Suprapubic skin (tissue), 4 donors: ENCODE data around the gene OIT3. TPM values are rescaled to one million over a fixed set of nuclear protein-coding genes. Genes with fewer than 3 reads are reported as not detected.

Experiments
- DNase-seq, 2 donors: peaks; one replicate each; pipeline ENCODE4 v3.0.0-alpha.2; 2019; ENCODE audit warnings: low spot score in 2 of 2
- H3K27ac ChIP-seq: fragments of 200-600 bp; sonication (generic); one replicate; pipeline ENCODE4 v1.5.1; 2019
- H3K27me3 ChIP-seq: fragments of 200-600 bp; sonication (generic); one replicate; pipeline ENCODE4 v1.5.1; 2019
- H3K36me3 ChIP-seq: fragments of 200-600 bp; sonication (generic); one replicate; pipeline ENCODE4 v1.5.1; 2019
- H3K4me1 ChIP-seq: fragments of 200-600 bp; sonication (generic); one replicate; pipeline ENCODE4 v1.5.1; 2019
- H3K4me3 ChIP-seq: fragments of 200-600 bp; sonication (generic); one replicate; pipeline ENCODE4 v1.5.1; 2019; ENCODE audit warnings: mild to moderate bottlenecking
- H3K9me3 ChIP-seq: fragments of 200-600 bp; sonication (generic); one replicate; pipeline ENCODE4 v1.5.1; 2019
- EP300 ChIP-seq: sonication (generic); formaldehyde crosslinking; IDR thresholded peaks from one replicate; pipeline ENCODE4 v1.6.1; 2017; ENCODE audit warnings: antibody characterized with exemption
- POLR2A ChIP-seq, 2 donors: fragments of 450-650 bp; IDR thresholded peaks; one replicate each; pipeline ENCODE4 v1.6.1; 2017; ENCODE audit warnings: antibody characterized with exemption in 2 of 2, mild to moderate bottlenecking in 2 of 2, moderate library complexity in 2 of 2
- POLR2AphosphoS5 ChIP-seq, 3 donors: sonication (generic); formaldehyde crosslinking; IDR thresholded peaks; one replicate each; pipeline ENCODE4 v1.6.1; 2017; ENCODE audit warnings: antibody characterized with exemption in 3 of 3
- WGBS: methylation state at CpG from one replicate; pipeline ENCODE4 v1.1.5; 2018; 5-methylcytosine and 5-hydroxymethylcytosine counted together
- total RNA-seq, 4 donors: library from RNA; depleted of rRNA; stranded (reverse); fragments of >200 nt; gene quantifications; one replicate each; pipeline ENCODE4 v1.1.0, GENCODE V29; 2016
- TF ChIP-seq, protein P1 (sequence below), 2 donors: fragments of 200-600 bp in 1 of 2; fragments of 450-650 bp in 1 of 2; sonication (generic) in 1 of 2; IDR thresholded peaks; one replicate each; pipeline ENCODE4 v1.5.1; 2016 to 2019; ENCODE audit warnings: antibody characterized with exemption in 2 of 2, mild to moderate bottlenecking in 1 of 2, moderate library complexity in 1 of 2

OIT3 gene
- total RNA-seq, 4 donors from 2014 or later, result not detected

DNA sequence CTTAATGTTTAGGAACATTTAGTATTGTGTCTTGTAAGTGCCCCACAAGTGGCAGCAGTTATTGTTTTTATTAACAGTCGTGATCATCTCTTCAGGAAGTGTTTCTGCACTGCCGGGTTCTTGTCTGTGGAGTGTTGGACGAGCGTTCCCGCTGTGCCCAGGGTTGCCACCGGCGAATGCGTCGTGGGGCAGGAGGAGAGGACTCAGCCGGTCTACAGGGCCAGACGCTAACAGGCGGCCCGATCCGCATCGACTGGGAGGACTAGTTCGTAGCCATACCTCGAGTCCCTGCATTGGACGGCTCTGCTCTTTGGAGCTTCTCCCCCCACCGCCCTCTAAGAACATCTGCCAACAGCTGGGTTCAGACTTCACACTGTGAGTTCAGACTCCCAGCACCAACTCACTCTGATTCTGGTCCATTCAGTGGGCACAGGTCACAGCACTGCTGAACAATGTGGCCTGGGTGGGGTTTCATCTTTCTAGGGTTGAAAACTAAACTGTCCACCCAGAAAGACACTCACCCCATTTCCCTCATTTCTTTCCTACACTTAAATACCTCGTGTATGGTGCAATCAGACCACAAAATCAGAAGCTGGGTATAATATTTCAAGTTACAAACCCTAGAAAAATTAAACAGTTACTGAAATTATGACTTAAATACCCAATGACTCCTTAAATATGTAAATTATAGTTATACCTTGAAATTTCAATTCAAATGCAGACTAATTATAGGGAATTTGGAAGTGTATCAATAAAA, 38.9 kb downstream of the OIT3 start:
- H3K27me3 ChIP-seq, result no peaks in the 10 kb centered on the region
- H3K27ac ChIP-seq, result no peak overlapping the region
- no peaks in the 10 kb centered on the region for H3K4me1 ChIP-seq
- no peak overlapping the region for H3K4me3 ChIP-seq
- WGBS, result 92% methylated on average over 20 of the region's 20 CpGs
- no peaks in the 10 kb centered on the region for H3K36me3 ChIP-seq
- no peaks in the 10 kb centered on the region for H3K9me3 ChIP-seq
- no peak for DNase-seq
- TF ChIP-seq, protein P1, sequence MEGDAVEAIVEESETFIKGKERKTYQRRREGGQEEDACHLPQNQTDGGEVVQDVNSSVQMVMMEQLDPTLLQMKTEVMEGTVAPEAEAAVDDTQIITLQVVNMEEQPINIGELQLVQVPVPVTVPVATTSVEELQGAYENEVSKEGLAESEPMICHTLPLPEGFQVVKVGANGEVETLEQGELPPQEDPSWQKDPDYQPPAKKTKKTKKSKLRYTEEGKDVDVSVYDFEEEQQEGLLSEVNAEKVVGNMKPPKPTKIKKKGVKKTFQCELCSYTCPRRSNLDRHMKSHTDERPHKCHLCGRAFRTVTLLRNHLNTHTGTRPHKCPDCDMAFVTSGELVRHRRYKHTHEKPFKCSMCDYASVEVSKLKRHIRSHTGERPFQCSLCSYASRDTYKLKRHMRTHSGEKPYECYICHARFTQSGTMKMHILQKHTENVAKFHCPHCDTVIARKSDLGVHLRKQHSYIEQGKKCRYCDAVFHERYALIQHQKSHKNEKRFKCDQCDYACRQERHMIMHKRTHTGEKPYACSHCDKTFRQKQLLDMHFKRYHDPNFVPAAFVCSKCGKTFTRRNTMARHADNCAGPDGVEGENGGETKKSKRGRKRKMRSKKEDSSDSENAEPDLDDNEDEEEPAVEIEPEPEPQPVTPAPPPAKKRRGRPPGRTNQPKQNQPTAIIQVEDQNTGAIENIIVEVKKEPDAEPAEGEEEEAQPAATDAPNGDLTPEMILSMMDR (IDR thresholded peaks at IDR 0.05), result no peak
- TF ChIP-seq POLR2AphosphoS5 (IDR thresholded peaks at IDR 0.05) (no peak), POLR2A (IDR thresholded peaks at IDR 0.05) (no peak), EP300 (no peak)

- H3K36me3 ChIP-seq, result no peaks in the 10 kb centered on the region
- TF ChIP-seq POLR2AphosphoS5 (IDR thresholded peaks at IDR 0.05), result no peak
- TF ChIP-seq POLR2A (IDR thresholded peaks at IDR 0.05), result no peak
- TF ChIP-seq, protein P1 (IDR thresholded peaks at IDR 0.05), result no peak
- 94% methylated on average over 6 of the region's 6 CpGs for WGBS
- no peaks in the 10 kb centered on the region for H3K9me3 ChIP-seq
- H3K4me3 ChIP-seq, result no peak overlapping the region
- no peak overlapping the region for H3K27ac ChIP-seq
- no peaks in the 10 kb centered on the region for H3K4me1 ChIP-seq
- no peak for DNase-seq
- H3K27me3 ChIP-seq, result no peaks in the 10 kb centered on the region
Measured at GRCh38 chr10:72935361-72935760, 41.8 kb downstream of the OIT3 start.

- no peaks in the 10 kb centered on the region for H3K27me3 ChIP-seq
- H3K27ac ChIP-seq, result no peak overlapping the region
- H3K4me3 ChIP-seq, result no peak overlapping the region
- no peaks in the 10 kb centered on the region for H3K36me3 ChIP-seq
- DNase-seq, result no peak
- H3K9me3 ChIP-seq, result no peaks in the 10 kb centered on the region
- no peaks in the 10 kb centered on the region for H3K4me1 ChIP-seq
- WGBS, result 54% methylated on average over 2 of the region's 2 CpGs
- TF ChIP-seq EP300, result no peak
- no peak for TF ChIP-seq POLR2AphosphoS5 (IDR thresholded peaks at IDR 0.05)
- TF ChIP-seq, protein P1 (IDR thresholded peaks at IDR 0.05), result no peak
- no peak for TF ChIP-seq POLR2A (IDR thresholded peaks at IDR 0.05)
Measured at GRCh38 chr10:72943498-72944234, 50.1 kb downstream of the OIT3 start.

GRCh38 chr10:72946963-72947362, 53.4 kb downstream of the OIT3 start:
- Histone ChIP-seq H3K27me3 (no peaks in the 10 kb centered on the region), H3K27ac (no peak overlapping the region), H3K4me1 (no peaks in the 10 kb centered on the region), H3K4me3 (no peak overlapping the region), H3K9me3 (no peaks in the 10 kb centered on the region), H3K36me3 (no peaks in the 10 kb centered on the region)
- TF ChIP-seq, protein P1 (IDR thresholded peaks at IDR 0.05), result no peak
- TF ChIP-seq EP300, result no peak
- no peak for TF ChIP-seq POLR2AphosphoS5 (IDR thresholded peaks at IDR 0.05)
- no peak for TF ChIP-seq POLR2A (IDR thresholded peaks at IDR 0.05)
- DNase-seq, result no peak
- WGBS, result 94% methylated on average over 1 of the region's 1 CpG

DNA sequence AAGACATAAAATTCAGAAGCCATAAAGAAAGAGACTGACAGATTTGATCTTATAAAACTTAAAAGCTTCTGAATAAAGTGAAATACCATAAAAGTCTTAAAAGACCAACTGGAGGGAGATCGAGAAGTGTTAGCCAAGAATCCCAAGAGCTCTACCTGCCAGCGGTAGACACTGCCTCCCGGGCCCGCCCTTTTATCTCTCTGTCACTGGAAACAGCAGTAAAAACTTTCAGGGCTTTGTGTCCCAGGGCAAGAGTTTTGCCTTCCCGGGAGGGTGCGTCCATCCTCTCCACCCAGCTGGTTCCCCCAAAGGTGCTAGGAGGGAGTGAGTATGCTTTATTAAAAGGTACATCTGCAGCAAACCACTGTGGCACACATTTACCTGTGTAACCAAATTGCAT, 55.2 kb downstream of the OIT3 start:
- Histone ChIP-seq H3K27ac (no peak overlapping the region), H3K27me3 (peaks cover 3% of the 10 kb centered on the region), H3K36me3 (no peaks in the 10 kb centered on the region), H3K4me3 (no peak overlapping the region), H3K4me1 (no peaks in the 10 kb centered on the region), H3K9me3 (no peaks in the 10 kb centered on the region)
- TF ChIP-seq POLR2AphosphoS5 (IDR thresholded peaks at IDR 0.05), result no peak
- no peak for TF ChIP-seq POLR2A (IDR thresholded peaks at IDR 0.05)
- TF ChIP-seq, protein P1 (IDR thresholded peaks at IDR 0.05), result no peak
- no peak for DNase-seq
- WGBS, result 28% methylated on average over 6 of the region's 6 CpGs
